HG02610 (cell line): ENCODE results near the gene GUK1.
"Not testable (repeated sequence)": the region's sequence is repeated elsewhere in the genome, so short reads cannot be mapped to it uniquely, and the experiment has no call there.

ENCODE experiments used
- ATAC-seq: cut with Tn5 transposase; IDR thresholded peaks from one replicate; pipeline ENCODE4 v1.9.1; 2021; ENCODE audit warnings: mild to moderate bottlenecking, moderate library complexity; ENCODE audit not compliant: unreplicated experiment

Gene GUK1

GRCh38 chr1:228175316-228176023 lies 35.4 kb downstream of the GUK1 start:
- ATAC-seq = no peak

DNA sequence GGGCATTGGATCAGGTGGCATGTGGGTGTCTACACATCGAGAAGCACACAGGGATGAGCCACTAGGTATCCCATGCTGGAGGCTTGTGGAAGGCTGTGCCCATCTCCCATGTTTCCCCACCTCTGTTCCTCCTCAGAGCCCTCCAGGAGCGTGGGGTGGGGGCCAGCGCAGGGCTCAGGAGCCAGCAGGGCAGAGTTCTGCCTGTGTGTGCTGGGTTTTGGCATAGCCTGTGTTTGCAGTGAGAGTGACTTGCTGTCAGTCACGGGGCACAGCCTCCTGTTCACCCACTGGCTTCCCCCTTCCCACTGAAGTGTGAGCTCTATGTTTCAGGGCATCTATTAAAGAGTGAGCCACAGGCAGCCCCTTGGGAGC lies 35.9 kb downstream of the GUK1 start:
- ATAC-seq = no peak

DNA sequence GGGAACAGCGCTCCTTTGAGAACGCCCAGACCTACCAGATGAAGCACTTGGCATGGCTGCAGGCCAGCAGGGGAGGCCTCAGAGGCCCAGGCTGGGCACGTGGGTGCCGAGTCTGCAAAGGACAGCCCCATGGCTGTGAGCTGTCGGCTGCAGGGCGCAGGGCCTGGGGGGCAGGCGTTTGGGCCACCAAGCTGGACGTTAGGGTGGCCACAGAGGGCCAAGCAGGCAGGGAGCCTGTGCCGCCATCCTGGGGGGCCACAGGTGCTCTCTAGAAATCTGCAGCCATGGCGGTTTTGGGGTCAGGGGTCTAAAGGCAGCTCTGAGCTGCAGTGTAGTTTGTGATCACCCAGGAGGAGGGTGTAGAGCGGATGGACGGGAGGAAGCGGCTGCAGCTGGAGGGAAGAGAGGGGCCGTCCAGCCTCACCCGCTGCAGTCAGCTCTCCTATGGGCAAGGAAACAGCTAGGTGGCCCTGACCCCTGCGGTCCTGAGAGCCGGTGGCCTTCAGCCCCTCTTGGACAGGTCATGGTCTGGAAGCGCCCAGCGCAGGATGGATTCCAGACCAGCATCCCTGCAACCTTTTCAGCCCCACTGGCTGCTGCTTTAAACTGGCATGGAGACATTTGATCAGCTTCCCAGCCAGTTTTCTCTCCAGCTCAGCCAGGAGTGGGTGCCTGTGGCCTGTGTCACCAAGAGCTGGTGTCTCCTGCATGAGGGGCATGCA lies 36.5 kb downstream of the GUK1 start:
- no peak for ATAC-seq

GRCh38 chr1:228177183-228177475 lies 37.0 kb downstream of the GUK1 start:
- ATAC-seq = no peak

DNA sequence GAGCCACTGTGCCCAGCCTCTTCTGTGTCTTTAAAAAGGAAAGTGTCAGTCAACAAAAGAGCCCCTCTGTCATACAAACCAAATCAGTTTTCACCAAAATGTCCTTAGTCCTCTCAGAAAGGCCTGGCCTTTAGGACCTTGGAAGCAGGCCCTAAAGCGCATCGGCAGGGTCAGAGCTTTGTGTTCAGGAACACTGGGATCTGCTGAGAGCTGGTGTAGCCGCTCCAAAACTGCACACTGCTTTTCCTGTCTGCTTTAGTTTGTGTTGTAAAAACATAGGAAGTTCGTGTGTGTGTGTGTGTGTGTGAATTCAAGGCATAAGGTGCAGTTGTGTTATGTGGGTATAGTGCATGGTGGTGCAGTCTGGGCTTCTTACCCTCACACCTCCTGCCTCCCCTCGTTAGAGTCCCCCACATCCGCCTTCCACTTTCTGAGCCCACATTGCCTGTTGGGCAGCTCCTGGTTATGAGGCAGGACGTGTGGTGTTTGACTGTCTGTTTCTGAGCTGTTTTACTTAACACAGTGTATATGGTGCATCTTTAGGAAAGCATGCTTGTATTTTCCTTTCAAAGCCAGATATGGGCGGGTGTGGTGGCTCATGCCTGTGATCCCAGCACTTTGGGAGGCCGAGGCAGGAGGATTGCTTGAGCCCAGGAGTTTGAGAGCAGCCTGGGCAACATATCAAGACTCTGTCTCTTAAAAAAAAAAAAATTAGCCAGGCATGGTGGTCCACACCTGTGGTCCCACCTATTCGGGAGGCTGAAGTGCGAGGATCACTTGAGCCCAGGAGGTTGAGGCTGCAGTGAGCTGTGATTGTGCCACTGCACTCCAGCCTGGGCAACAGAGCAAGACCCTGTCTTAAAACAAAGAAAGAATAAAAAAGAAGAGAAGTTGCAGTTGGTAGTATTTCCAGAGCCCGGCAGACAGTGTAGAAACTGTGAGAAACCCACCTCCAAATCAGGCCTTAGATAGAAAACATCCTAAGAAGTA lies 37.9 kb downstream of the GUK1 start:
- no peak for ATAC-seq

DNA sequence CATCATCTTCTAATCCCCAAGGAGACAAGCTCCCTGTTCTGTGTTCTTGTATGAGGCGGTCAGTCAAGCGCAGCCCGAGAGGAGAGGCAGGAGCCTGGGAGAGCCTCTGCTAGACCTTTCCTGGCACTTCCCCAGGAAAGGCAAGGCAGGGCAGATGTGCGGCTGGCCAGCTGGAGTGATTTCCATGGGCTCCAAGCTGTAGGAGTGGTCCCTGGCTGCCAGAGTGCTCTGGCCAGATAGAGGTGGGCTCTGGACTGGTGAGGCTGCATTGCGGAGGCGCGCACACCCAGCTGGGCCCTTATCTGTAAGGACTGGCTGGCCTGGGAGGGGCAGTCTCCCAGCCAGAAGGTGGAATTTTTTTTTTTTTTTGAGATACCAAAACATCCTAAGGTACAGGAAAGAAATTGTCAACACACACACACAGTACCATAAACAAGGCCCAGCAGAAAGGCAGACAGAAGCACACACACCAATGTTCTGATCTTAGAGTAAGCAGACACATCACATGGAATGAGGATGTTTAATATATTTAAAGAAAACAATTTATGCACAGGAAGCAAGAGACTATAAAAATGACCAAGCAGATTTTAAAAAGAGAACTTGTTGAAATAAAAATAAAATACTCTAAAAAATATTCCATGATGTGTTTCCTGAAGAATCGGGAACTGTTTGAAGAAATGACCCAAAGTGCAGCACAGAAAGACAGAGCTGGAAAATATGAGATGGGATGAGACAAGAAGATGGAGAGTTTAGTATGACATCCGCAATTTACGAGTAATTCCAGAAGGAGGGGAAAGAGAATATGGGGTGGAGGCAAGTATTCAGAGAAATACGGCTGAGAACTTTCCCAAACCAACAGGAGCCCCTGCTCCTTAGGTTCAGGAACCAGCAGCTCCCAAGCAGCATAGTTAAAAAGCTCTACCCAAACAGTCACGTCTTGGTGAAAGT lies 38.9 kb downstream of the GUK1 start:
- ATAC-seq = no peak

- no peak for ATAC-seq
These were observed 40.3 kb downstream of the GUK1 start for GRCh38 chr1:228180271-228180958.

DNA sequence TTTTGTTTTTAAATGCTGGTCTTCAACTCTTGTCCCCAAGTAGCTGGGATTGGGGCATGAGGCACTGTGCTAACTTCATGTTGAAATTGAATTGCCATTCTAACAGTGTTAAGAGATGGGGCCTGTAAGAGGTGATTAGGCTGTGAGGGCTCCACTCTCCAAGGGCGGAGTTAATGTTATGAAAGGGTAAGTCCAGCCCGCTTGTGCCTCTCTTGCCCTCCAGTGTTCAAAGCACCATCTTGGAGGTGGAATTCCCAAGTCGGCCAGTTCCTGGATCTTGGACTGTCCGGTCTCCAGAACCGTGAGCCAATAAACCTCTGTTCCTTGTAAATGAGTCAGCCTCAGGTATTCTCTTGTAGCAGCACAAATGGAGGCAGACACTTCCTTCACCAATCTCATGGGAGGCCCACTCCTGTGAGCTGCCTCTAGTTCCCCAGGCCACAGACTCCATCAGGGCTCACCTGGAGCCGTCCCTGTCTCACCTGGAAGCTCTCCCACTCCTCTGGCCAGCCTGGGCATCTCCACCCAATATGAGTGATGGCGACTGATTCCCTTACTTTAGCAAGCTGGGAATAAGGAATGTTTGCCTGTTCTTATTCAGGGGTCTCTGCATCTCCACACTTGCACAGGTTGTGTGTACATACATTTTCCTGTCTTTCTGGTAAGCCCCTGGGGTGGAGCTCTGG lies 41.0 kb downstream of the GUK1 start:
- ATAC-seq = no peak

DNA sequence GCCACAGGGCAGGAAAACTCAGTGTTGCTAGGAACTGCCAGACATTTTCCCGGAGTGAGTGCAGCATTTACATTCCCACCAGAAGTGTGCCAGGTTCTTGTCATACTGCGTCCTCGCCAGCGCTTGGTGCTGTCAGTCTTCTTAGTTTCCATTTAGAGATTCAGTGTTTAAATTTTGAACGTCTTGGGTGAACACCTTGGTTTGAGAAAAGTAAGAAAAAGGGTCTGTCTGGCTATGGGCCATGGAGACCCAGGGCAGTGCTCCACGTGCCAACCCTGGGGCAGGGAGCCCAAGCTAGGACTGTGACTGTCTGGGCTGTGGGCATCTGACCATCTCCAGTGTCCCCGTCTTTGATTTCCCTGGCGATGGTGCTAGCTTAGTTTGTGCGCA lies 41.6 kb downstream of the GUK1 start:
- ATAC-seq = no peak

DNA sequence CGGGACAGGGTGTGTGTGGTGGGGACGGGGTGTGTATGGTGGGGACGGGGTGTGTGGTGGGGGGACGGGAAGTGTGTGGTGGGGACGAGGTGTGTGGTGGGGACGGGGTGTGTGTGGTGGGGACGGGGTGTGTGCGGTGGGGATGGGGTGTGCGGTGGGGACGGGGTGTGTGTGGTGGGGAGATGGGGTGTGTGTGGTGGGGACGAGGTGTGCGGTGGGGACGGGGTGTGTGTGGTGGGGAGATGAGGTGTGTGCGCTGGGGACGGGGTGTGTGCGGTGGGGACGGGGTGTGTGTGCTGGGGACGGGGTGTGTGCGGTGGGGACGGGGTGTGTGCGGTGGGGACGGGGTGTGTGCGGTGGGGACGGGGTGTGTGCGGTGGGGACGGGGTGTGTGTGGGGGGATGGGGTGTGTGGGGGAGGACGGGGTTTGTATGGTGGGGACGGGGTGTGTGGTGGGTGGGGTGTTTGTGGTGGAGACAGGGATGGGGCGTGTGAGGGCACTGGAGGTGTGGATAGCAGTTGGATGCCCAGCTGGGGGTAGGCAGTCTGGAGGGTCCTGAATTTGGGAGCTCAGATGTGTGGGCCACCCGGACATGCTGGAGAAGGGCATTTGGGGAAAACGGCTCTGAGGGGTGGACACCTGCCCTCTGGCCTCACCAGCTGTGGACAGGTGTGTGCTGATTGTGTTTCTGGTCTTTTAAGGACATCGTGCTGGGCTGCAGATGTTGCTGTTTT lies 42.4 kb downstream of the GUK1 start:
- no peak for ATAC-seq

- ATAC-seq = no peak
These were observed 44.1 kb downstream of the GUK1 start for GRCh38 chr1:228184152-228184551.

DNA sequence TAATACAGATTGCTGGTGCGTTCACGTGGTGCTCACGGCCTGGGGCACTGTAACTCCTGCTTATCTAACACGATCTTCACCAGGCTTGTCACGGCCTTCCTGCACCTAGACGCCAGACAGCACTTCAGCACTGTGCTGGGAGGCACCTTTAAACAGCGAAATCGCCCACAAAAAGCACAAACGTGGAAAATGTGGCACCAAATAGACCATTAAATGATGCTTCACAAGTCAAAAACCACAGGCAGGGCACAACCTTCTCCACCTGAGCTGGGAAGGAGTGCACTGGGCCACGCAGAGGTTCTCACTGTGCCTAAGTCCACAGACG lies 45.5 kb downstream of the GUK1 start:
- ATAC-seq = no peak

DNA sequence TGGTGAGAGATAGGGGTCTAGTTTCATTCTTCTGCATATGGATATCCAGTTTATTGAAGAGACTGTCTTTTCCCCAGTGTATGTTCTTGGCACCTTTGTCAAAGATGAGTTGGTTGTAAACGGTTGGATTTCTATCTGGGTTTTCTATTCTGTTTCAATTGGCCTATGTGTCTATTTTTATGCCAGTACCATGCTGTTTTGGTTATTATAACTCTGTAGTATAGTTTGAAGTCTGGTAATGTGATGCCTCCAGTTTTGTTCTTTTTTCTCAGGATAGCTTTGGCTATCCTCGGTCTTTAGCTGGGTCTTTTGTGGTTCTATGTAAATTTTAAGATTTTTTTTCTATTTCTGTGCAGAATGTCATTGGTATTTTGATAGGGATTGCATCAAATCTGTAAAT lies 48.2 kb downstream of the GUK1 start:
- ATAC-seq = not testable (repeated sequence)

DNA sequence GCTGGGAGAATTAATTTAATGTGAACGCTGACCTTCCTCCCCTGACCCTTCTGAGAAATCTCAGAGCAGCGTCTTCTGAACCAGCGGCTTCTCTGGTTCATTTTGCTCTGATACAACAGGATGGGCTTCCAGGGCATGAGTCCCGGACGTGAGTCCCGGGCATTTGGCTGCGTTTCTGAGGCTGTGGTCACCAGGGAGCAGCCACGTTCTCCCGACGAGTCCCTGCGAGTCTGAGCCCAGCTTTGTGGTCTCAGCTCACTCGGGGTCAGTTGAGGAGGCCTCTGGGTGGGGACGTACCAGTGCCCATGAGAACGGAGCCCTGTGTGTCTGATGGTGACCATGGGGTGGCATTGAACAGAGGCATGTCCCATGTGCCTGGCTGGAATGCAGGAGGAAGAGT lies 50.1 kb downstream of the GUK1 start:
- ATAC-seq = no peak

DNA sequence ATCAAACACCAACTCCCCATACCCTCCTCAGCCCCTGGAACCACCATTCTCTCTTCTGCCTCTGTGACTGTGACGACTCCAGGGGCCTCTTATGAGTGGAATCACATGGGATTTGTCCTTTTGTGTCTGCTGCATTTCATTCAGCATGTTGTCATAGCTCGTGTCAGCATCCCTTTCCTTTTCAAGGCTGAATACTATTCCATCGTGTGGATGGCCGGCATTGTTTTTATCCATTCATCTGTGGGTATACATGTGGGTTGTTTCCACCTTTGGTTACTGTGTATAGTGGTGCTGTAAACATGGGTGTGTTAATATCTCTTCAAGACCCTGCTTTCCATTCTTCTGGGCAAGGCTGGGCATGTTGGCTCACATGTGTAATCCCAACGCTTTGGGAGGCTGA lies 50.7 kb downstream of the GUK1 start:
- no peak for ATAC-seq

DNA sequence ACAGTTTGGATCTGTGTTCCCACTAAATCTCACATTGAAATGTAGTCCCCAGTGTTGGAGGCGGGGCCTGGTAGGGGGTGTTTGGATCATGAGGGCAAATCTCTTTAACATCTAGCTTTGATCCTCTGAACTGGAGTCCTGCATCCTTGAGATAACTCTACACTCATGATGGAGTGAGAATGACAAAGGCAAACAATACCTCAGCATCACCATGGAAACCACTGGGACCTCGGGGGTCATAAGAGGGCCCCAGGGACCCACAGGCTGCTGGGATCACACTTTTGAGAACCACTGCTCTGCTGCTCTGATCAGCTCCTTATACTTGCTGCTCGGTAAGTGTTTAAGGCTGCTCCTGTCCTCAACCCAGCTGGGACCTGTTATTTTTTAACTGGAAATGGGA lies 54.4 kb downstream of the GUK1 start:
- ATAC-seq = no peak

DNA sequence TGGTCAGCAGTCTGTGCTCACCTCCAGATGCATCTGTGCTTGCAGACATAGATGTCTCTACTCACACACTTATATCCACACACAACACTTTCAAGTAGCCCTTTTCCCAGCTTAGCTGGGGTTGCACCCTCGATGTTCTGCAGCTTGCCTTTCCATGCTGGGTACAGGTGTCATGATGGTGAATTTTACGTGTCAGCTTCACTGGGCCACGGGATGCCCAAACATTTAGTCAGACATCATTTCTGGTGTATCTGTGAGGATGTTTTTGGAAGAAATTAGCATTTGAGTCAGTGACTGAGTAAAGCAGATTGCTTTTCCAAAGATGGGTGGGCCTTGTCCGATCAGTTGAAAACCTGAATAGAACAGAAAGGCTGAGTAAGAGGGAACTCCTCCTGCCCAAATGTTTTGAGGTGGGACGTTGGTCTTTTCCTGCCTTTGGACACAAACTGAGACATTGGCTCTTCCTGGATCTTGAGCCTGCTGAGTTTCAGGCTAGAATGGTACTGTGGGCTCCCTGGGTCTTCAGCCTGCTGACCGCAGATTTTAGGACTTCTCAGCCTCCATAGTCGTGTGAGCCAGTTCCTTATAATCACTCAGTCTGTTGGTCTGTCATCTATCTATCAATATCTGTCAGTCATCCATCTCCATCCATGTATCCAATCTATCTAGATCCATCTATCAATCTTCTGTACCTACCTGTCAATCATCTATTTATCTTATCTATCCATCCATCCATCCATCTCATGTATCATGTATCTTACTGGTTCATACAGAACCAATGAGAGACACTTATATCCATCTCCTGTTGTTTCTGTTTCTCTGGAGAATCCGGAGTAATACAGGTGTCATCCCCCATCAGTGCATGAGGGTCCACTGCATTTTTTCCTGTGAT lies 55.1 kb downstream of the GUK1 start:
- no peak for ATAC-seq

GRCh38 chr1:228197555-228198147 lies 57.6 kb downstream of the GUK1 start:
- no peak for ATAC-seq
